CD4-positive, alpha-beta memory T cell (primary cell): ENCODE measurements around the gene CYP26B1. TPM values are rescaled to one million over a fixed set of nuclear protein-coding genes. Genes with fewer than 3 reads are reported as not detected.

Experiments
- CTCF ChIA-PET: fragments of 350-600 bp; sonication (Branson Sonifier 250); formaldehyde crosslinking; loops from one replicate; lab custom pipeline; 2021; ENCODE audit warnings: inconsistent platforms; ENCODE audit not compliant: partially characterized antibody; lab: Charles Lee
- POLR2A ChIA-PET: fragments of 350-600 bp; sonication (Branson Sonifier 250); formaldehyde crosslinking; loops from one replicate; lab custom pipeline; 2021; ENCODE audit not compliant: partially characterized antibody; lab: Charles Lee
- DNase-seq, 5 donors: peaks; one replicate each; pipeline versions ENCODE4 v3.0.0 to v3.0.0-alpha.2; 2020 to 2022; ENCODE audit warnings: mixed read lengths in 1 of 5
- H3K27ac ChIP-seq: one replicate; pipeline ENCODE4 v1.7.0; 2013; ENCODE audit warnings: low read depth, low read length
- H3K27me3 ChIP-seq: 2 replicates; pipeline ENCODE4 v1.7.0; 2013; ENCODE audit warnings: mild to moderate bottlenecking, low read length, moderate library complexity; ENCODE audit not compliant: insufficient read depth
- H3K36me3 ChIP-seq: 2 replicates; pipeline ENCODE4 v1.7.0; 2013; ENCODE audit warnings: mild to moderate bottlenecking, low read length, moderate library complexity; ENCODE audit not compliant: insufficient read depth
- H3K4me1 ChIP-seq: 2 replicates; pipeline ENCODE4 v1.7.0; 2013; ENCODE audit warnings: mild to moderate bottlenecking, low read length, moderate library complexity; ENCODE audit not compliant: insufficient read depth
- H3K4me3 ChIP-seq, 2 donors: one replicate each; pipeline ENCODE4 v1.7.0; 2013; ENCODE audit warnings: low read length in 2 of 2, mild to moderate bottlenecking in 1 of 2
- H3K9me3 ChIP-seq, 2 donors: one replicate each; pipeline ENCODE4 v1.7.0; 2013; ENCODE audit warnings: low read length in 2 of 2, control low read depth in 1 of 2; ENCODE audit not compliant: control insufficient read depth in 1 of 2
- H3K27ac Mint-ChIP-seq, 7 donors: one replicate each; pipeline ENCODE4 v1.8.0; 2020 to 2021; ENCODE audit warnings: mixed read lengths in 7 of 7, mild to moderate bottlenecking in 6 of 7, inconsistent platforms in 3 of 7, moderate library complexity in 3 of 7
- H3K27me3 Mint-ChIP-seq, 2 donors: one replicate each; pipeline ENCODE4 v1.8.0; 2020 to 2021; ENCODE audit warnings: mixed read lengths in 2 of 2
- H3K36me3 Mint-ChIP-seq, 2 donors: one replicate each; pipeline ENCODE4 v1.8.0; 2020 to 2021; ENCODE audit warnings: mixed read lengths in 2 of 2, inconsistent platforms in 1 of 2, mild to moderate bottlenecking in 1 of 2
- H3K4me1 Mint-ChIP-seq, 4 donors: one replicate each; pipeline ENCODE4 v1.8.0; 2020 to 2021; ENCODE audit warnings: mixed read lengths in 4 of 4, mild to moderate bottlenecking in 1 of 4
- H3K4me3 Mint-ChIP-seq, 8 donors: one replicate each; pipeline ENCODE4 v1.8.0; 2020 to 2021; ENCODE audit warnings: mixed read lengths in 8 of 8, mild to moderate bottlenecking in 7 of 8, moderate library complexity in 6 of 8, inconsistent platforms in 3 of 8
- H3K9me3 Mint-ChIP-seq, 8 donors: one replicate each; pipeline ENCODE4 v1.8.0; 2020 to 2021; ENCODE audit warnings: mixed read lengths in 8 of 8, mild to moderate bottlenecking in 5 of 8, inconsistent platforms in 3 of 8, moderate library complexity in 1 of 8
- intact Hi-C: fragments of 100-400 bp; cut with micrococcal nuclease; formaldehyde crosslinking; loops from one replicate; pipeline ENCODE4 v1.15.1; 2023
- polyA plus RNA-seq, 2 donors: library from polyadenylated mRNA; unstranded; fragments of 300-500 nt; fragmentation: Illumina TruSeq; gene quantifications; one replicate each; pipeline ENCODE4 v1.2.3, GENCODE V29; 2021
- total RNA-seq, 2 experiments: library from RNA; stranded (reverse); gene quantifications; one replicate each; pipeline ENCODE4 v1.2.3, GENCODE V29; 2021

Gene CYP26B1
- total and polyA plus RNA-seq, 4 experiments from 2014 or later: not detected

- ChIA-PET POLR2A (no interaction called here), CTCF (interaction anchor here (1.4 kb wide), 1 partner anchor 12 kb away, joined by 3 read pairs; no protein-coding TSS in a partner anchor)
- DNase-seq: no peak
- H3K9me3 Mint-ChIP-seq: no peaks in the 10 kb centered on the region
- no peak overlapping the region for H3K4me3 Mint-ChIP-seq
- Histone ChIP-seq H3K4me1 (no peaks in the 10 kb centered on the region), H3K36me3 (no peaks in the 10 kb centered on the region), H3K9me3 (no peaks in the 10 kb centered on the region), H3K27ac (no peak overlapping the region), H3K4me3 (no peak overlapping the region), H3K27me3 (no peaks in the 10 kb centered on the region)
- H3K27ac Mint-ChIP-seq: no peak overlapping the region
- intact Hi-C loops: no loop called here
- H3K4me1 Mint-ChIP-seq: no peaks in the 10 kb centered on the region
- no peaks in the 10 kb centered on the region for H3K36me3 Mint-ChIP-seq
- H3K27me3 Mint-ChIP-seq: peaks cover 1 to 13% of the 10 kb centered on the region in 2 donors
These were observed 14.5 kb downstream of the CYP26B1 start for GRCh38 chr2:72132981-72133720.

GRCh38 chr2:72131916-72132841 is 15.5 kb downstream of the CYP26B1 start:
- ChIA-PET CTCF (interaction anchor here (1.4 kb wide), 1 partner anchor 11 kb away, joined by 3 read pairs; no protein-coding TSS in a partner anchor), POLR2A (no interaction called here)
- no peaks in the 10 kb centered on the region for H3K9me3 Mint-ChIP-seq
- Histone ChIP-seq H3K4me1 (no peaks in the 10 kb centered on the region), H3K27me3 (no peaks in the 10 kb centered on the region), H3K4me3 (no peak overlapping the region), H3K36me3 (no peaks in the 10 kb centered on the region), H3K27ac (no peak overlapping the region), H3K9me3 (no peaks in the 10 kb centered on the region)
- H3K36me3 Mint-ChIP-seq: no peaks in the 10 kb centered on the region
- no peaks in the 10 kb centered on the region for H3K4me1 Mint-ChIP-seq
- H3K27me3 Mint-ChIP-seq: peaks cover 1 to 8% of the 10 kb centered on the region in 2 donors
- intact Hi-C loops: no loop called here
- H3K27ac Mint-ChIP-seq: no peak overlapping the region
- DNase-seq: no peak
- no peak overlapping the region for H3K4me3 Mint-ChIP-seq

- no peak overlapping the region for H3K27ac Mint-ChIP-seq
- no peaks in the 10 kb centered on the region for H3K4me1 Mint-ChIP-seq
- no peaks in the 10 kb centered on the region for H3K36me3 ChIP-seq
- no peak overlapping the region for H3K27ac ChIP-seq
- CTCF ChIA-PET: no interaction called here
- no peaks in the 10 kb centered on the region for H3K9me3 Mint-ChIP-seq
- no peak for DNase-seq
- H3K27me3 Mint-ChIP-seq: peaks cover 1 to 8% of the 10 kb centered on the region in 2 donors
- no peak overlapping the region for H3K4me3 ChIP-seq
- no peak overlapping the region for H3K4me3 Mint-ChIP-seq
- H3K4me1 ChIP-seq: no peaks in the 10 kb centered on the region
- no peaks in the 10 kb centered on the region for H3K9me3 ChIP-seq
- no peaks in the 10 kb centered on the region for H3K36me3 Mint-ChIP-seq
- H3K27me3 ChIP-seq: no peaks in the 10 kb centered on the region
- POLR2A ChIA-PET: no interaction called here
- intact Hi-C loops: no loop called here
These were observed 16.2 kb downstream of the CYP26B1 start for GRCh38 chr2:72131371-72131891.

GRCh38 chr2:72130659-72131360 is 16.9 kb downstream of the CYP26B1 start:
- POLR2A ChIA-PET: no interaction called here
- no peak for DNase-seq
- H3K27ac Mint-ChIP-seq: no peak overlapping the region

GRCh38 chr2:72129681-72130340 is 17.9 kb downstream of the CYP26B1 start:
- Mint-ChIP-seq H3K27ac (no peak overlapping the region), H3K4me1 (no peaks in the 10 kb centered on the region), H3K27me3 (peaks cover 0 to 7% of the 10 kb centered on the region in 2 donors), H3K36me3 (no peaks in the 10 kb centered on the region), H3K9me3 (peaks cover 0 to under 1% (median 0%) of the 10 kb centered on the region in 8 donors), H3K4me3 (no peak overlapping the region)
- Histone ChIP-seq H3K27me3 (no peaks in the 10 kb centered on the region), H3K4me3 (no peak overlapping the region), H3K36me3 (no peaks in the 10 kb centered on the region), H3K9me3 (no peaks in the 10 kb centered on the region), H3K27ac (no peak overlapping the region), H3K4me1 (no peaks in the 10 kb centered on the region)
- CTCF ChIA-PET: no interaction called here
- intact Hi-C loops: no loop called here
- no peak for DNase-seq
- POLR2A ChIA-PET: no interaction called here

More at GRCh38 chr2:72130659-72131360, 16.9 kb downstream of the CYP26B1 start:
- Mint-ChIP-seq H3K27me3 (peaks cover 1 to 8% of the 10 kb centered on the region in 2 donors), H3K4me3 (no peak overlapping the region), H3K9me3 (no peaks in the 10 kb centered on the region), H3K4me1 (no peaks in the 10 kb centered on the region), H3K36me3 (no peaks in the 10 kb centered on the region)
- no peaks in the 10 kb centered on the region for H3K36me3 ChIP-seq
- H3K9me3 ChIP-seq: no peaks in the 10 kb centered on the region
- no peak overlapping the region for H3K27ac ChIP-seq
- intact Hi-C loops: no loop called here
- no peak overlapping the region for H3K4me3 ChIP-seq
- no peaks in the 10 kb centered on the region for H3K27me3 ChIP-seq
- CTCF ChIA-PET: no interaction called here
- H3K4me1 ChIP-seq: no peaks in the 10 kb centered on the region

GRCh38 chr2:72128843-72129227 is 18.8 kb downstream of the CYP26B1 start:
- H3K4me3 Mint-ChIP-seq: no peak overlapping the region
- no peaks in the 10 kb centered on the region for H3K36me3 Mint-ChIP-seq
- DNase-seq: no peak
- Histone ChIP-seq H3K36me3 (no peaks in the 10 kb centered on the region), H3K4me1 (no peaks in the 10 kb centered on the region), H3K27me3 (no peaks in the 10 kb centered on the region), H3K9me3 (no peaks in the 10 kb centered on the region), H3K4me3 (no peak overlapping the region), H3K27ac (no peak overlapping the region)
- peaks cover 0 to 10% of the 10 kb centered on the region in 2 donors for H3K27me3 Mint-ChIP-seq
- ChIA-PET POLR2A (no interaction called here), CTCF (no interaction called here)
- H3K4me1 Mint-ChIP-seq: no peaks in the 10 kb centered on the region
- intact Hi-C loops: no loop called here
- H3K9me3 Mint-ChIP-seq: peaks cover 0 to 5% (median 0%) of the 10 kb centered on the region in 8 donors
- H3K27ac Mint-ChIP-seq: no peak overlapping the region
